ENCODE measurements around the gene MOSPD3. TPM values are rescaled to one million over a fixed set of nuclear protein-coding genes. Genes with fewer than 3 reads are reported as not detected.
A peak's percentile ranks its signal among the peaks of the same experiment; 100 is the strongest.

The MOSPD3 gene
- total RNA-seq, 1 experiment from 2014 or later = 16.7 TPM

DNA sequence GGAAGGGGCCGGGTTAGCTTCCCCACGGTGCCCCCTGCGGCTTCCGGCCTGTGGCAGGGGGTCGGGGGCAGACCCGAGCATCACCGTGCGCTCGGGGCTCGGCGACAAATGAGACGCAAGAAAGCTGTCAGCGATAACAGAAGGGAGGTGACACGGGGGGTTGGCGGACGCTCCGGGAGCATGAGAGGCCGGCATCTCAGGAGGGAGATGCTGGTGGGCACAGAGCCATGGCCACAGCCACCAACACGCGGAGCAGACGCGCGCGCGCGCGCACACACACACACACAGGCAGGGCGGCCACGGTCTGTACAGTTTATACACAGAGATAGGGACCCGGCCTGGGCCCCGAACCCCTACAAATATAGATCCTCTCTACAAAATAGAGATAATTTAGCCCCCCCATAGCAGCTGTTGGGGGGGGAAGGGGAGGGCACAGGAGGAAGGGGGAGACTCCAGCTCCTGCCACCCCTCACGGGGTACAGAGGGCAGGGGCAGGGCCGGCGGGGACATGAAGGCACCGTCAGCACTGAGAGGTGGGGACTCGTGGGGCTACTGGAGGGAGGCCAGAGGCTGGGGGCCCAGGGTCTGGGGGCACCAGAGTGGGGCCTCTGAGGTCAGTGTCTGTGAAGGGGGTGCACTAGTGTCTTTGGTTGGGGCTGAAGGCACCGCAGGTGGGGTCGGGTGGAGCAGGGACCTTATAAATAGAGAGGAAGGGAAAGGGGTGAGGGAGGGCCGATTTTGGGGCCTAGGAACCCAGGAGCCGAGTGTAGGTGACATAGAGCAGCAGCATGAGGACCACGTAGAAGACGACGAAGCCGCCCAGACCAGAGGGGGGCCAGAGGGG lies 37.8 kb upstream of the MOSPD3 start:
- no peak overlapping the region for H2BK20ac ChIP-seq (ENCODE audit: low read depth, low read length, poor library complexity, severe bottlenecking)
- Mint-ChIP-seq H3K27ac (peak overlapping the region in 1 of 3 experiments; percentile 76; a peak in 1 of 7 replicates), H3K9me3 (no peaks in the 10 kb centered on the region)

More for the DNA sequence above, 37.8 kb upstream of the MOSPD3 start:
- no peak overlapping the region for H4K5ac ChIP-seq (ENCODE audit: insufficient read length, low read depth, low read length)
- H3K27me3 Mint-ChIP-seq (ENCODE audit: low read depth) = peaks cover 5% of the 10 kb centered on the region
- no peak overlapping the region for H3K27ac ChIP-seq (ENCODE audit: insufficient read length, low read depth, low read length)
- no peak overlapping the region for H3K56ac ChIP-seq (ENCODE audit: insufficient read length, low read depth, low read length)
- no peak overlapping the region for H3K18ac ChIP-seq (ENCODE audit: insufficient read length, low read depth, low read length)
- no peaks in the 10 kb centered on the region for H3K79me2 ChIP-seq (ENCODE audit: insufficient read depth, low read length)
- no peak overlapping the region for H2AK5ac ChIP-seq (ENCODE audit: insufficient read length, low read length)
- no peak overlapping the region for H3K9ac ChIP-seq (ENCODE audit: extremely low read depth, insufficient read length, low read length)
- no peak overlapping the region for H3K4me2 ChIP-seq (ENCODE audit: insufficient read depth, insufficient read length, low read length)
- no peak overlapping the region for H2BK12ac ChIP-seq (ENCODE audit: insufficient read length, low read depth, low read length)
- no peaks in the 10 kb centered on the region for H4K20me1 ChIP-seq (ENCODE audit: control insufficient read depth, insufficient read depth, insufficient read length)
- DNase-seq = peak; percentile 22
- no peak overlapping the region for H4K91ac ChIP-seq (ENCODE audit: insufficient read length, low read depth, low read length)
- no peaks in the 10 kb centered on the region for H3K27me3 ChIP-seq (ENCODE audit: insufficient read depth, low read length)
- no peak overlapping the region for H2BK5ac ChIP-seq (ENCODE audit: insufficient read length, low read length)
- H3K4ac ChIP-seq (ENCODE audit: low read depth, low read length) = no peak overlapping the region
- no peak overlapping the region for H2AFZ ChIP-seq (ENCODE audit: low read length)
- no peak overlapping the region for H2BK15ac ChIP-seq (ENCODE audit: low read depth, low read length)
- TF ChIP-seq, protein P1, sequence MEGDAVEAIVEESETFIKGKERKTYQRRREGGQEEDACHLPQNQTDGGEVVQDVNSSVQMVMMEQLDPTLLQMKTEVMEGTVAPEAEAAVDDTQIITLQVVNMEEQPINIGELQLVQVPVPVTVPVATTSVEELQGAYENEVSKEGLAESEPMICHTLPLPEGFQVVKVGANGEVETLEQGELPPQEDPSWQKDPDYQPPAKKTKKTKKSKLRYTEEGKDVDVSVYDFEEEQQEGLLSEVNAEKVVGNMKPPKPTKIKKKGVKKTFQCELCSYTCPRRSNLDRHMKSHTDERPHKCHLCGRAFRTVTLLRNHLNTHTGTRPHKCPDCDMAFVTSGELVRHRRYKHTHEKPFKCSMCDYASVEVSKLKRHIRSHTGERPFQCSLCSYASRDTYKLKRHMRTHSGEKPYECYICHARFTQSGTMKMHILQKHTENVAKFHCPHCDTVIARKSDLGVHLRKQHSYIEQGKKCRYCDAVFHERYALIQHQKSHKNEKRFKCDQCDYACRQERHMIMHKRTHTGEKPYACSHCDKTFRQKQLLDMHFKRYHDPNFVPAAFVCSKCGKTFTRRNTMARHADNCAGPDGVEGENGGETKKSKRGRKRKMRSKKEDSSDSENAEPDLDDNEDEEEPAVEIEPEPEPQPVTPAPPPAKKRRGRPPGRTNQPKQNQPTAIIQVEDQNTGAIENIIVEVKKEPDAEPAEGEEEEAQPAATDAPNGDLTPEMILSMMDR (conservative IDR thresholded peaks at IDR 0.05) = no peak
- no peak overlapping the region for H3K23ac ChIP-seq (ENCODE audit: insufficient read length, low read depth, low read length)
- no peak overlapping the region for H3T11ph ChIP-seq (ENCODE audit: low read length)
- peaks cover 5% of the 10 kb centered on the region; the same call in 1 of the 2 replicates for H3K4me1 ChIP-seq (ENCODE audit: insufficient read depth, low read length)
- H3K36me3 Mint-ChIP-seq (ENCODE audit: insufficient read depth in 1 of 3, low read depth in 3 of 3) = peaks cover 9 to 27% (median 23%) of the 10 kb centered on the region in 3 experiments; a peak in 6 of 7 replicates
- H4K8ac ChIP-seq (replicated peaks; ENCODE audit: insufficient read length, low read depth, low read length) = no peak overlapping the region
- no peaks in the 10 kb centered on the region for H3K9me3 ChIP-seq (ENCODE audit: control insufficient read depth, low read depth, low read length)
- no peak overlapping the region for H3K14ac ChIP-seq (ENCODE audit: insufficient read depth, low read length)
- peaks cover 8% of the 10 kb centered on the region for H3K23me2 ChIP-seq (ENCODE audit: insufficient read length, low read depth, low read length, poor library complexity, severe bottlenecking)
- no peaks in the 10 kb centered on the region for H3K79me1 ChIP-seq (ENCODE audit: insufficient read depth, low read depth, low read length, poor library complexity, severe bottlenecking)
- WGBS (ENCODE audit: extremely low coverage, insufficient read length, low lambda C conversion rate) = no CpG with 5 or more reads among the region's 44 CpGs
- no peak overlapping the region for H2BK120ac ChIP-seq (ENCODE audit: low read depth, low read length, poor library complexity, severe bottlenecking)
- H3K4me3 Mint-ChIP-seq = no peak overlapping the region
- H3K4me1 Mint-ChIP-seq = peaks cover 17 to 19% of the 10 kb centered on the region in 2 experiments
